Activated T-cell treated with anti-CD3 and anti-CD28 coated beads for 24 hours (primary cell): Measurements from ENCODE around the gene B3GAT2.
"Not testable (repeated sequence)": the region's sequence is repeated elsewhere in the genome, so short reads cannot be mapped to it uniquely, and the experiment has no call there.

ENCODE experiments used
- DNase-seq: peaks from one replicate; pipeline ENCODE4 v3.0.0-alpha.2; 2020; ENCODE audit warnings: low read depth

Gene B3GAT2, protein sequence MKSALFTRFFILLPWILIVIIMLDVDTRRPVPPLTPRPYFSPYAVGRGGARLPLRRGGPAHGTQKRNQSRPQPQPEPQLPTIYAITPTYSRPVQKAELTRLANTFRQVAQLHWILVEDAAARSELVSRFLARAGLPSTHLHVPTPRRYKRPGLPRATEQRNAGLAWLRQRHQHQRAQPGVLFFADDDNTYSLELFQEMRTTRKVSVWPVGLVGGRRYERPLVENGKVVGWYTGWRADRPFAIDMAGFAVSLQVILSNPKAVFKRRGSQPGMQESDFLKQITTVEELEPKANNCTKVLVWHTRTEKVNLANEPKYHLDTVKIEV

GRCh38 chr6:70956451-70957283 lies at the start of gene B3GAT2:
TSS of gene B3GAT2 (minus strand) at chr6:70957060. CDS start at chr6:70956429, 631 bp downstream.
- DNase-seq: no peak

GRCh38 chr6:70998148-70998547 lies 41.3 kb upstream of the B3GAT2 start:
- no peak for DNase-seq

DNA sequence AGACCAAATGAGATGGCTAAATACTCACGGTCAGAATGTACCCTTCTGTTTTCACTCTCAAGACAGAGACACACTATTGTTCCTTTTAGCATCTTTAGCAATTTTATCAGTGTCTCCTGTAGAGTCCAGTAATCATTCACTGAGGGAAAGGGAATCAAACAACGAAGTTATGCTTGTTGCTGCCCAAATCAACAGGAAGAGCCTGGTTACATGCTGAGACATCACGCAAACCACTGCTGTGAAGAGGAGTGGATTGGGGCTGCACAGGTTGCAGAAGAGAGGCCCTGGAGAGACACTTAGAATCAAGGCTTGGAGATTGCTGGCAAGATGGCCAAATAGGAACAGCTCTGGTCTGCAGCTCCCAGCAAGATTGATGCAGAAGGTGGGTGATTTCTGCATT lies 40.5 kb upstream of the B3GAT2 start:
- DNase-seq: no peak

DNA sequence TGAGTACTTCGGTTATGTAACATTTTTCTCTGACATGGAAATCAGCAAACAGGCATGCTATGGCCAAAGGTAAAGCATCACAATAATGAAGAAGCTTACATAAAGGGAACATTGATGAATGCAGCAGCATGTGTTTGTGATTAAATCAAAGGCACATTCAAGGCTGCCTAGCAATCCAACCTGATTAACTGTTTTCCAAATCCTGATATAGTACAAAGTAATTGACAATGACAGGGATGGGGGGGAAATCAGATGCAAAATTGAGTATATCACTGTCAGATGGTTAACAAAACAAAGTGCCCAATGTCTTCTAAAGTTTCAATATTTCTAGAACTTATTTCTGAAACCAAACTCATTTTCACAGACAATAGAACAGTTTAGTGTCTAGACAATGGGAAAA lies 39.2 kb upstream of the B3GAT2 start:
- no peak for DNase-seq

GRCh38 chr6:70995411-70995810 lies 38.6 kb upstream of the B3GAT2 start:
- DNase-seq: no peak

DNA sequence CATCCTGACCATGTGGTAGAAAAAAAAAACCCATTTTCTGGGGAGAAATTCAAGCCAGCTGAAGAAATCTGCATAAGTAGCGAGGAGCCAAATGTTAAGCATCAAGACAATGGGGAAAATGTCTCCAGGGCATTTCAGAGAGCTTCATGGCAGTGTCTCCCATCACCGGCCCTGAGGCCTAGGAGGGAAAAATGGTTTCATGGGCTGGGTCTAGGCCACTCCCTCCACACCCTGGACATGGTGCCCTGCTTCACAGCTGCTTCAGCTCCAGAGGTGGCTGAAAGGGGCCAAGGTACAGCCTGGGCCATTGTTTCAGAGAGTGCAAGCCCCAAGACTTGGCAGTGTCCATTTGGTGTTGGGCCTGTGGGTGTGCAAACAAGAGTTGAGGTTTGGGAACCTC lies 34.4 kb upstream of the B3GAT2 start:
- DNase-seq: no peak

DNA sequence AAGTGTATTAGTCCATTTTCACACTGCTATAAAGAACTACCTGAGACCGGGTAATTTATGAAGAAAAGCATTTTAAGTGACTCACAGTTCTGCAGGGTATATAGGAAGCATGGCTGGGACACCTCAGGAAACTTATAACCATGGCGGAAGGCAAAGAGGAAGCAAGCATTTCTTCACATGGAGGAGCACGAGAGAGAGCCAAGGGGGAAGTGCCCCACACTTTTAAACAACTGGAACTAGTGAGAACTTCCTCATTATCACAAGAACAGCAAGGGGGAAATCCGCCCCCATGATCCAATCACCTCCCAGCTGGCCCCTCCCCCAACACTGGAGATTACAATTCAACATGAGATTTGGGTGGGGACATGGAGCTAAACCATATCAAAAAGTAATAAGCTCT lies 28.3 kb upstream of the B3GAT2 start:
- DNase-seq: no peak

GRCh38 chr6:70982747-70983146 lies 25.9 kb upstream of the B3GAT2 start:
- no peak for DNase-seq

DNA sequence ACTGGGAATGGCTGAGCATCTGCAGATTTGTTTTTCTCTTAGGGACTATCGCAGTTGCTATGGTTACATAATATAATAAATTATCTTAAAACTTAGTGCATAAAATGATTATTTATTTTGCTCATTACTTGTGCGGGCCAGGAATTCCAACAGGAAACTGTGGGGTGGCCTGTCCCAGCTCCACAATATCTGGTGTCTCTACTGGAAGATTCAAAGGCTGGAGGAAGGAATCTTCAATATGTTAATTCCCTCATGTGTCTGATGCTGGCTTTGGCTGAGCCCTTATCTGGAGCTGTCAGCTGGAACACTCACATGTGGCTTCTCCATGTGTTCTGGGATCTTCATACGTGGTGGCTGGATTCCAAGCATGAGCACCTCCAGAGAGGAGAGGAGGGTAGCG lies 23.9 kb upstream of the B3GAT2 start:
- no peak for DNase-seq

DNA sequence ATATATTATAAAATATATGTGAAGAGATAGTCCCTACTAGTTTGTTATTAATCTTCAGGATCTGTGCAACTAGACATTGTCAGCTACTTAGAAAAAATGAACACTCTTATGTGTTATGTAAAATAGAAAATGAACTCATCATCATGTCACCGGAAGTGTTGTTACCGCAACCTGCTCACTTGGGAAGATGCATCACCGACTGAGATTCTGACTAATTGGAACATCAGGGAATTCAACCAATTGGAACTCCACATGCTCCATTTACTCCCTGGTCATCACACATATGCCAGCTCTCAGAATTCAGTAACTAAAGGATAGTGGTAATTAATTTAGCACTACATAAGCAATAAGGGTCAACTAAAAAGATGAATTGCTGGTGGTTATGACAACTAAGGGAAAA lies 16.7 kb upstream of the B3GAT2 start:
- DNase-seq: no peak

DNA sequence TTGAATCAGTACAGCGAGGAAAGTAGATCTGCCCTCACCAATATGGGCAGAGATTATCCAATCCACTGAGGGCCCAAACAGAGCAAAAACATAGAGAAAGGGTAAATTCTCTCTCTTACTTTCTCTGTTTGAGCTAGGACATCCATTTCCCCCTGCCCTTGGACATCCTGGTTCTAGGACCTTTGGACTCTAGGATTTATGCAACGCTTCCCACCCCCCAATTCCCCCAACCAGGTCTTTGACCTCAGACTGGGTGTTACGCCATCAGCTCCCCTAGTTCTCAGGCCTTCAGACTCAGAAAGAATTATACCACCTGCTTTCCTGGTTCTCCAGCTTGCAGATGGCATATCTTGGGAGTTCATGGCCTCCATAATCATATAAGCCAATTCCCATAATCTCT lies 10.2 kb upstream of the B3GAT2 start:
- DNase-seq: no peak

DNA sequence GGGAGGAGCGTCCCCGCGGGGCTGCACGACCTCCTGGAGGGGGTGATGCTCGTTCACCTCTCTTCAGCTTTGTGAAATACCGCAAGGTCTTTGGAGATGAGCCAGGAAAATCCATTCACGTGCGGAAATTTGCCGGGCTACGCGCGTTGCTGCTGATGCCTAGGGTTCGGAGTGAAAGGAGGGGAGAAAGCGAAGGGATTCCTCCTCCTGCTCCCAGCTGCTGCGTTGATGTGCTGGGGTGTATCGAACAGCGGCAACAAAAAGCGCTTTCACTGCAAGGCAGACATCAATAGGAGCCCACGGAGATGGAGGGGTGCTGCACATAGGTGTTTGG lies 391 bp upstream of the B3GAT2 start:
- no peak for DNase-seq

DNA sequence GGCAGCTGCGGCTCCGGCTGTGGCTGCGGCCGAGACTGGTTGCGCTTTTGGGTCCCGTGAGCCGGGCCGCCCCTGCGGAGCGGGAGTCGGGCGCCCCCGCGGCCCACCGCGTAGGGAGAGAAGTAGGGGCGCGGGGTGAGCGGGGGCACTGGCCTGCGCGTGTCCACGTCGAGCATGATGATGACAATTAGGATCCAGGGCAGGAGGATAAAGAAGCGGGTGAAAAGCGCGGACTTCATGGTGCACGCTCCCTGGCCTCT lies 739 bp downstream of the B3GAT2 start:
- DNase-seq: no peak

DNA sequence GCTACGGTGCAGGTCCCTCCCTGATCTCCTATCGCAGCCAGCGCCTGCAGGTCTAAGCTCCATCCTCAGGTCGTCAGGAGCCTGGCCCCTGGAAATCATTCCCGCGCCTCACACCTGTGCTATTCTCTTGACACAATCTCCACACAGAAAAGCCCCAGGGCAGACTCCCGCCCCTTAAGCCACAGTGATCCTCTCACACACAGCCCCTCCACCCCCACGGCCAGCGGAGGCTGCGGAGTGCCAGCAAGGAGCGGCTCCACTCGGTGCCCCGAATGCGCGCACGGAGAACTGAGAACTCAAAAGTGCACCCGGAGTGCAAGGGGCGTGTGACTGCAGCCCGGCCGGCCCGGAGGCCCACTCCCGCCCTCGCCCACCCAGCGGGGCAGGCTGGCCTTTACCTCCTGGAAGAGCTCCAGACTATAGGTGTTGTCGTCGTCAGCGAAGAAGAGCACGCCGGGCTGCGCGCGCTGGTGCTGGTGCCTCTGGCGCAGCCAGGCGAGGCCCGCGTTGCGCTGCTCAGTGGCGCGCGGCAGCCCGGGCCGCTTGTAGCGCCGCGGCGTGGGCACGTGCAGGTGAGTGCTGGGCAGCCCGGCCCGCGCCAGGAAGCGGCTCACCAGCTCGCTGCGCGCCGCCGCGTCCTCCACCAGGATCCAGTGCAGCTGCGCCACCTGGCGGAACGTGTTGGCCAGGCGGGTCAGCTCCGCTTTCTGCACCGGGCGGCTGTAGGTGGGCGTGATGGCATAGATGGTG lies 1.2 kb downstream of the B3GAT2 start:
- peak; percentile 78 for DNase-seq

DNA sequence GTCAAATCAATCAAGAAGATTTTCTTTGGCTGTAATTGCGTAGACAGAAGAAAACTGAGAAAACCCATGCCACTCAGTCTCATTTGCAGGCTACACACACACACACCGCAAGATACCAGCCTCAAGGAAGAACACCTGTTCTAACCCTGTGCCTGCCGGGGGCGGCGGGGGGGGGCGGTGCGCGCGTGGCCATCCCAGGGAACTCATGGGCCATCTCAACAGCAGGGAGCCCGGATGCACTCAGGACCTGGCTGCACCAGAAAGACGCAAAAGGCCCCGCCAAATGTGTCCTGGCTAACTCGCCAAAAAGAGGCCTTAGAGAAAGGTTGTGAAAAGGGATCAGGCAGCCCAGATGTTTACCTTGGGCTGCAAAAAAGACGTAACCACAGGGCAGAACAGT lies 2.1 kb downstream of the B3GAT2 start:
- DNase-seq: no peak

GRCh38 chr6:70954176-70954575 lies 2.7 kb downstream of the B3GAT2 start:
- no peak for DNase-seq

- DNase-seq: no peak
These were observed 4.2 kb downstream of the B3GAT2 start for GRCh38 chr6:70952608-70953165.

DNA sequence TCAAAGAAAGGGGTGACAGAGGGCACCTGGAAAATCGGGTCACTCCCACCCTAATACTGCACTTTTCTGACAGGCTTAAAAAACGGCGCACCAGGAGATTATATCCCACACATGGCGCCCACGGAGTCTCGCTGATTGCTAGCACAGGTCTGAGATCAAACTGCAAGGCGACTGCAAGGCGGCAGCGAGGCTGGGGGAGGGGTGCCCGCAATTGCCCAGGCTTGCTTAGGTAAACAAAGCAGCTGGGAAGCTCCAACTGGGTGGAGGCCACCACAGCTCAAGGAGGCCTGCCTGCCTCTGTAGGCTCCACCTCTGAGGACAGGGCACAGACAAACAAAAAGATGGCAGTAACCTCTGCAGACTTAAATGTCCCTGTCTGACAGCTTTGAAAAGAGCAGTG lies 12.5 kb downstream of the B3GAT2 start:
- DNase-seq: not testable (repeated sequence)

- no peak for DNase-seq
These were observed 23.0 kb downstream of the B3GAT2 start for GRCh38 chr6:70933853-70934252.

GRCh38 chr6:70905742-70906141 lies 51.1 kb downstream of the B3GAT2 start:
- no peak for DNase-seq

GRCh38 chr6:70903665-70904452 lies 53.0 kb downstream of the B3GAT2 start:
- no peak for DNase-seq

DNA sequence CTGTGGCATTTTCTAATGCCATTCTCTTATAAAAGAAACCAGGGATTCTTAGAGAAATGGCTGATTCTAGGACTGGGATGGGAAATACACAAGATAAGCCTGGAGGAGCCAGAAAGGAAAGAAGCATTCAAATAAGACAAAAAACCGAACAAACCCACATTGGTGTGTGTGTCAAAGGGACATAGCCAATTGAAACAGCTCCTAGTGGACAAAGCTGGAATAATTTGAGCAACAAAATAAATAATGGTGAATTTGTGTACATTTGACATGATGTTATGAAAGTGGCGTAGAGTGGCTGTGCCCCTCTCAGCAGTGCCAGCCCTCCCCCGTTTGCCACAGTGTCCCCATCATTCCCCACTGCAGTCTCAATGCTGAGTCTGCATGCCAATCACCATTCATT lies 55.5 kb downstream of the B3GAT2 start:
- DNase-seq: no peak
